ENCODE data around the gene DNAI7.

- TF ChIP-seq CTCF (IDR thresholded peaks at IDR 0.05) (no peak), EZH2 (IDR thresholded peaks at IDR 0.05; ENCODE audit: borderline replicate concordance, insufficient read depth, low read depth, low read length, poor library complexity, severe bottlenecking) (no peak)
Measured at GRCh38 chr12:25197608-25198007, 2.6 kb upstream of the DNAI7 start.

Data from B cell (primary cell).